ENCODE results near the gene CMTM4.

- TF ChIP-seq CTCF (optimal IDR thresholded peaks at IDR 0.05 in 1 of 3, IDR thresholded peaks at IDR 0.05 in 1 of 3, conservative IDR thresholded peaks at IDR 0.05 in 1 of 3; ENCODE audit: extremely low read depth in 1 of 3, insufficient read depth in 2 of 3, low read length in 3 of 3) = no peak
- no peak for TF ChIP-seq EZH2 (IDR thresholded peaks at IDR 0.05; ENCODE audit: low read length)
These were observed 86.3 kb downstream of the CMTM4 start for GRCh38 chr16:66610111-66610820.
